B cell (primary cell): ENCODE data around the gene RGS11.

Experiments
- EZH2 ChIP-seq: IDR thresholded peaks from 2 replicates; pipeline ENCODE4 v1.6.1; 2012; ENCODE audit warnings: borderline replicate concordance, low read depth, mild to moderate bottlenecking, moderate library complexity, low read length; ENCODE audit not compliant: insufficient read depth, poor library complexity, severe bottlenecking
- TF ChIP-seq, protein P1 (sequence below): fragments of 200-600 bp; IDR thresholded peaks from one replicate; pipeline ENCODE4 v1.8.0; 2022; ENCODE audit warnings: antibody characterized with exemption, mild to moderate bottlenecking

- TF ChIP-seq, protein P1, sequence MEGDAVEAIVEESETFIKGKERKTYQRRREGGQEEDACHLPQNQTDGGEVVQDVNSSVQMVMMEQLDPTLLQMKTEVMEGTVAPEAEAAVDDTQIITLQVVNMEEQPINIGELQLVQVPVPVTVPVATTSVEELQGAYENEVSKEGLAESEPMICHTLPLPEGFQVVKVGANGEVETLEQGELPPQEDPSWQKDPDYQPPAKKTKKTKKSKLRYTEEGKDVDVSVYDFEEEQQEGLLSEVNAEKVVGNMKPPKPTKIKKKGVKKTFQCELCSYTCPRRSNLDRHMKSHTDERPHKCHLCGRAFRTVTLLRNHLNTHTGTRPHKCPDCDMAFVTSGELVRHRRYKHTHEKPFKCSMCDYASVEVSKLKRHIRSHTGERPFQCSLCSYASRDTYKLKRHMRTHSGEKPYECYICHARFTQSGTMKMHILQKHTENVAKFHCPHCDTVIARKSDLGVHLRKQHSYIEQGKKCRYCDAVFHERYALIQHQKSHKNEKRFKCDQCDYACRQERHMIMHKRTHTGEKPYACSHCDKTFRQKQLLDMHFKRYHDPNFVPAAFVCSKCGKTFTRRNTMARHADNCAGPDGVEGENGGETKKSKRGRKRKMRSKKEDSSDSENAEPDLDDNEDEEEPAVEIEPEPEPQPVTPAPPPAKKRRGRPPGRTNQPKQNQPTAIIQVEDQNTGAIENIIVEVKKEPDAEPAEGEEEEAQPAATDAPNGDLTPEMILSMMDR = no peak
- no peak for TF ChIP-seq EZH2
These were observed 21.3 kb downstream of the RGS11 start for GRCh38 chr16:254461-254860.
